Measurements from ENCODE around the gene ENDOG. TPM values are rescaled to one million over a fixed set of nuclear protein-coding genes. Genes with fewer than 3 reads are reported as not detected.
A peak's percentile ranks its signal among the peaks of the same experiment; 100 is the strongest.
"Not testable (repeated sequence)": the region's sequence is repeated elsewhere in the genome, so short reads cannot be mapped to it uniquely, and the experiment has no call there.

ENDOG gene
- total RNA-seq, 1 donor from 2014 or later: 37.5 TPM

DNA sequence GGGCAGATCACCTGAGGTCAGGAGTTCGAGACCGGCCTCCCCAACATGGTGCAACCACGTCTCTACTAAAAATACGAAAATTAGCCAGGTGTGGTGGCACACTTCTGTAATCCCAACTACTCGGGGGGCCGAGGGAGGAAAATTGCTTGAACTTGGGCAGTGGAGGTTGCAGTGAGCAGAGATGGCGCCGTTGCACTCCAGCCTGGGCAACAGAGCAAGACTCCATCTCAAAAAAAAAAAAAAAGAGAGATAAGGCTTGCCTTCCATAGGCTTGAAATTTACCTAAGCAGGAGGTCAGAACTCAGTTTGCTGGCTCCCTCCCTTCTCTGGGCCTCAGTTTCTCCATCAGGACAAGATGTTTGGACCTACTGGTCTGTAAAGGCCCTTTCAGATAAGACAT, 10.0 kb downstream of the ENDOG start:
- DNase-seq (ENCODE audit: low read depth, low spot score): no peak

GRCh38 chr9:128828719-128829452, 10.6 kb downstream of the ENDOG start:
- DNase-seq (ENCODE audit: low read depth, low spot score): no peak

DNA sequence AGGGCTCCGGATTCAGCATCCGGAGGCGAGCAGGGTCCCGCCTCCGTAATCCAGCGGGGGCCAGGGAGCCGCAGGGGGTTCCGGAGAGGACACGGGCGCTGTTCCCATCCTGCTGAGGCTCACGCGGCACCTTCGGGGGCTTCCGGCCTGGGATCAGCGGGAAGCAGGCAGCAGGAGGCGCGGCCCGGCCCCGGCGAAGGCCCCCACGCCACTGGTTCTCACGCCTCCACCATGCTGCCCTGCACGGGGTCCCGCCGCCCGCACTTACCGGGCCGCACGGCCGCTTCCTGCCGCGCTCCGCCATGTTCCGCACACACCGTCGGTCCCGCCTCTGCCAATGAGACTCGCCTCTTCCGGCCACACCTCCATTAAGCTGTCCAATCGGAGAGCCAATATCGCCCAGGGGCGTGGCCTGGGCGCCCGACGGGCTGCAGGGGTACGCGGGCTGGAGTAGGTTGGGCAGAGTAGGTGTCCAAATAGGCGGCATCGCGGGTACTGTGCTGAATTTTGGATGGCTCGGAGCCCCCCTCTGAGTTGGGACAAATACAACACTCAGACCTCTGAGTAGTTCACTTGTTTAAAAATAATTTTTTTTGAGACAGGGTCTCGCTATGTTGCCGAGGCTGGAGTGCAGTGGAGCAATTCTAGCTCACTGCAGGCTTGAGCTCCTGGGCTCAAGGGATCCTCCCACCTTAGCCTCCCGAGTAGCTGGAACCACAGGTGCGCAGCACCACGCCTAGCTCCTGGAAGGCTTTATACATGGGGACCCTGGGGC, 11.4 kb downstream of the ENDOG start, which contains the start of gene SPOUT1:
Gene SPOUT1, minus strand, starts transcription at position 318 of the 775 bp plus-strand sequence. Its CDS starts 14 bp downstream, at position 304.
- peak; percentile 52 for DNase-seq (ENCODE audit: low read depth, low spot score)

- DNase-seq (ENCODE audit: low read depth, low spot score): no peak
Measured at GRCh38 chr9:128833696-128834095, 15.4 kb downstream of the ENDOG start.

DNA sequence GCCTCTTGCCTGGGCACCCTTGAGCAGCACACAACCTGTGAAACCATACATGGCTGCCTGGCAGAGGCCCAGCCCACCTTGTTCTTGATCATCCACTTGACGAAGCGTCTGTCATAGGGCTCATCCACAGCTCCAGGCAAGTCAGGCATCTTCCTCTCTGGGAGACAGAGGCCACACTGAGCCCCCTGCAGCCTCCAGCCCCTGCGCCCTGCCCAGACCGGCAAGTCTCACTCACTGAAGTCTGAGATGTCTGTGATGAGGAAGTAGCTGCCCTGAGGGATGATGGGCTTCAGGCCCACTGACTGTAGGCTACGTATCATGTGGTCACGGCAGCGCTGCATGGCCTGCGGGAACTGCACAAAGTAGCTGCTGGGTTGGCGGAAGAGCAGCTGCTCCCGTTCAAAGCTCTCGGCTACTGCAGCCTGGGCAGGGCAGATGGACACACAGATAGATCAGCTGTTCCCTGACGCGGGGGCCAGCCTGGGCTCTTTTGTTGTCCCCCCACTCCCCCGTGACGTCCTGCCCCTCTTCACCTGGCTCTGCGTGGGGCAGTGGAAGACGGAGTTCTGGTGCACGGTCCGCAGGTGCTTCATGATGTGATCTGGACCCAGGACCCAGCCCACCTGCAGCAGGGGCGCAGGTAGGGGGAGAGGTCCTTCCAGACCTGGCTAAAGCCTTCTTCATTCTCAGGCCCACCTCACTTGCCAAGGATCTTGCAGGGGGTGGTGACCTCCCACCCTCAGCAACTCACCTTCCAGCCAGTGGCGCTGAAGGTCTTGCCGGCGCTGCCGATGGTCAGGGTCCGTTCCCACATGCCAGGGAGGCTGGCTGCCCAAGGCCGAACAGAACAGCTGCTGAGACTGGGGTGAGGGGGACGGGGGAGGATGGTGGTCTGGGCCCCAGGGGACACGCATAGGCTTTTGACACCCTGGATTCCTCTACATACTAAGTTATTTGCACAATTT, 17.2 kb downstream of the ENDOG start:
- DNase-seq (ENCODE audit: low read depth, low spot score): no peak

GRCh38 chr9:128836509-128837145, 18.3 kb downstream of the ENDOG start:
- DNase-seq (ENCODE audit: low read depth, low spot score): no peak

GRCh38 chr9:128838338-128838737, 20.0 kb downstream of the ENDOG start:
- no peak for DNase-seq (ENCODE audit: low read depth, low spot score)

DNA sequence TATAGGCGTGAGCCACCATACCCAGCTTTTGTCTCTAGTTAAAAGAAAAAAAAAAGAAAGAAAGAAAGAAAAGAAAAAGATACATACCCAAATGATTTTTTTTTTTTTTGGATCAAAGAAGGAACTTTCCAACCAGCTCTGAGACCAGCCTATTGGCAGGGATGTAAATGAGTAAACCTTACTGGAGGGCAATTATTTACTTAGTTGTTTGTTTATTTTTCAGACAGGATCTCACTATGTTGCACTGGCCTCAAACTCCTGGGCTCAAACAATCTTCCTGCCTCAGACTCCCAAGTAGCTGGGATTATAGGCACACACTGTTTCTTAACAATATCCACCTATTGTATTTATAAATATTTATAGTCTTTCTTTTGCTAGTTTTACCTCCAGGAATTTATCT, 22.2 kb downstream of the ENDOG start:
- DNase-seq (ENCODE audit: low read depth, low spot score): no peak

DNA sequence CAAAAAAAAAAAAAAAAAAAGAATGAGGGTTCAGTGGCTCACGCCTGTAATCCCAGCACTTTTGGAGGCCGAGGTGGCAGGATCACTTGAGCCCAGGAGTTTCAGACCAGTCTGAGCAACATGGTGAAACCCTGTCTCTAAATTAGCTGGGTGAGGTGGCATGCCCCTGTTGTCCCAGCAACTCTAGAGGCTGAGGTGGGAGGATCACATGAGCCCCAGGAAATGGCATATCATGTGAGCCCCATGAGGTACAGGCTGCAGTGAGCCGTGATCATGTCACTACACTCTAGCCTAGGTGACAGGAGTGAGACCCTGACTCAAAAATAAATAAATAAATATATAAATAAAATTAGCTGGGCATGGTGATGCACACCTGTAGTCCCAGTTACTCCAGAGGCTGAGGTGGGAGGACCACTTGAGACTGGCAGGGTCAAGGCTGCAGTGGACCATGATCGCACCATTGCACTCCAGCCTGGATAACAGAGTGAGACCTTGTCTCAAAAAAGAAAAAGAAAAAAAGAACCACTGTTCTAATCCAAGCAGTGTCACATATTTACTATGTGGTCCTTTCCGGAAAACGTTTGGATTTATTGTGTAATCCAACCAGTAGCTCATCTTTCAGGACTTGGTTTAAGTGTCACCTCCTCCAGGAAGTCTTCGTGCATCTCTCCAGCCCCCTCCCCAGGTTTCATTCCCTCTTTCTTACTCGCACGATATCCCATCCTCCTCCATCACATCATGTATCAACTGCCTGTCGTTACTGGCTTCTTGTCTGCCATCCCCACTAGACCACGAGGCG, 23.6 kb downstream of the ENDOG start:
- no peak for DNase-seq (ENCODE audit: low read depth, low spot score)

DNA sequence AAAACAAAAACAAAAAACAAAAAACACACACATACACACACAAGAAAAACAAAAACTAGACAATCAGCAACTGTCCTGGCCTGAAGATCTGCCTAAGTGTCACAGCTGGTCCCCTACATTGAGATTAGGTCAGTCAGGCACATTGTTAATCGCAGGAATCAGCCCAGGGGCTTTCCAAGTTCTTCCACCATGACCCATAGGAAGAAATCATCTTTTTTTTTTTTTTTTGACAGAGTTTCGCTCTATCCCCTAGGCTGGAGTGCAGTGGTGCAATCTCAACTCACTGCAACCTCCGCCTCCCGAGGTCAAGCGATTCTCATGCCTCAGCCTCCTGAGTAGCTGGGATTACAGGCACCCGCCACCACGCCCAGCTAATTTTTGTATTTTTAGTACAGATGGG, 24.9 kb downstream of the ENDOG start:
- DNase-seq (ENCODE audit: low read depth, low spot score): not testable (repeated sequence)

DNA sequence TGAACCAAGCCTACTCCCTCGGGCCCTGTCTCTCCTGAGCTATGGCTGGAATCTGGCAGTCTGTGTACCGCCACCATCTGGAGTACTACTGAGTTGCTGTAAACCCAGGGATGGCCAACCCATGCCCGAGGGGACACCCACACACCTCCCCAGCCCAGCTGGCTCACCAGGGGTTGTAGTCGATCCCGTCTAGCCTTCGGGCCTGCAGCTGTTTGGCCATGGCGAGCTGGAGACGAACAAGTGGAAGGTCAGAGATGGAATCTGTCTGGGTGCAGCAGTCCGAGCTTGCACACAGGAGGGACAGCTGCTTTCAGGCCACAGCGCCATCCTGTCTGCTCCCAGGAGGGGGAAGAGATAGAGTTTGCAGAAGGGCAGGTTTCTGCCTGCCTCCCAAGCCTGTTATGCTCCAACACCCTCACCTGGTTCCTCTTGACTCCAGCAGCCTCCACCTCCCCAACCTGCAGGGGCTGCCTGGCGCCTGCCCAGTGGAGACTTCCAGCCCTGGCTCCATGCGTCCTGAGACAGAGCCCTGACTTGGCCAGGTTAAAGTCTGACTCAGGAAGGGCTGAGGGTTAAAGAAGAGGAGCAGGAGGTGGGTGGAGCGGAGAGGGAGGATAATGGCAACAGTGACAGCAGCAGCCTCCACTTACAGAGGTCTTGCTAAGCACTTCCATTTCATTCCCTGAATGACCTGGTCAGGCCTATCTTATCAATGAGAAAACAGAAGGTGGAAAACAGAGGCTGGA, 27.1 kb downstream of the ENDOG start:
- no peak for DNase-seq (ENCODE audit: low read depth, low spot score)

DNA sequence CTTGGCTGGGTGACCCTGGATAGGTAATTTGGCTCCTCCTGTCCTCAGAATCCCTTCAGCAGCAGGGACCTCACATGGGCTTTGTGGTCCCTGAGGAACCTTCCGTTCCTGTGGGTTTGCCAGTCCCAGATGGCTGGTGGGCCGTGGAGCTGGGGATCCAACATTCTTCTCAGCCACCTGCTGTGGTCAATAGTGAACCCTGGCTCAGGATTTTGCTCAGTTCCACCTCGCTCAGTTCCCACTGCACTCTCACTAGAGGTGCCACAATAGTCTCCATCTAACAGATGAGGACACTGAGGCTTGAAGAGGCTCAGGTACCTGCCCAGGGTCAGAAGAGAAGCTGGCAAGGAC, 28.4 kb downstream of the ENDOG start:
- DNase-seq (ENCODE audit: low read depth, low spot score): no peak

DNA sequence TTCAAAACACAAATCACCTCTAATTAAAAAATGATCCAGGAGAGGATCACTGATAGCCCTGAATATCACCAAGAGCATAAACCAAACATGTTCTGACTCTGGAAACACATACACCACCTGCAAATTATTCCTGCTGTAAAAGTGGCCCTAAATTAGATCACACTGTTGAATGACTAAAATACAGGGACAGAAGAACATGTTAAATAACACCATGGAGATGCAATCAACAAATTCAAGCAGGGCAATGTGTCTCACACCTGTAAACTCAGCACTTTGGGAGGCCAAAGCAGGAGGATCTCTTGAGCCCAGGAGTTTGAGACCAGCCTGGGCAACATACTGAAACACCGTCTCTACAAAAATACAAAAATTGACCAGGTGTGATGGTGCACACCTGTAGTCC, 29.5 kb downstream of the ENDOG start:
- DNase-seq (ENCODE audit: low read depth, low spot score): no peak

DNA sequence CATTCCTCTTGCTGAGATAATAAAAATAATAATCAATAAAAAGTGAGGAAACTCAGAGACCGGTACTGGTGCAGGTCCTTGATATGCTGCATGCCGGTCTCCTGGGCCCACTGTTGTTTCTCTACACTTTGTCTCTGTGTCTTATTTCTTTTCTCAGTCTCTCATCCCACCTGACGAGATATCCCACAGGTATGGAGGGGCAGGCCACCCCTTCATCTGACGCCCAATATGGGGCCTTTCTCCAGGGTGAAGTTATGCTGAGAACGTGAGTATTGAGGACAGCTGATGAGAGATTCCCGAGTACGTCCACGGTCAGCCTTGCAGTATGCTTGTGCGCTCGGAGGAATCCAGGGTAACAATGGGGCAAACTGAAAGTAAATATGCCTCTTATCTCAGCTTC, 32.7 kb downstream of the ENDOG start:
- not testable (repeated sequence) for DNase-seq (ENCODE audit: low read depth, low spot score)

- not testable (repeated sequence) for DNase-seq (ENCODE audit: low read depth, low spot score)
Measured at GRCh38 chr9:128851779-128852600, 33.7 kb downstream of the ENDOG start.

DNA sequence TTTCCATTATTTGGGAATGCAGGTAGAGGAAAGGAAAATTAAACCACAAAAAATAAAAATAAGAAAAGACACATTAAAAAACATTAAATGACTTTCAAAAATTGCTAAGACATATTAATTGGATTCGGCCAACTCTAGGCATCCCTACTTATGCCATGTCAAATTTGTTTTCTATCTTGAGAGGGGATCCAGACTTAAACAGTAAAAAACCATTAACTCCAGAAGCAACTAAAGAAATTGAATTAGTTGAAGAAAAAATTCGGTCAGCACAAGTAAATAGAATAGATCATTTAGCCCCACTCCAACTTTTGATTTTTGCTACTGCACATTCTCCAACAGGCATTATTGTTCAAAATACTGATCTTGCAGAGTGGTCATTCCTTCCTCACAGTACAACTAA, 34.3 kb downstream of the ENDOG start:
- not testable (repeated sequence) for DNase-seq (ENCODE audit: low read depth, low spot score)

DNA sequence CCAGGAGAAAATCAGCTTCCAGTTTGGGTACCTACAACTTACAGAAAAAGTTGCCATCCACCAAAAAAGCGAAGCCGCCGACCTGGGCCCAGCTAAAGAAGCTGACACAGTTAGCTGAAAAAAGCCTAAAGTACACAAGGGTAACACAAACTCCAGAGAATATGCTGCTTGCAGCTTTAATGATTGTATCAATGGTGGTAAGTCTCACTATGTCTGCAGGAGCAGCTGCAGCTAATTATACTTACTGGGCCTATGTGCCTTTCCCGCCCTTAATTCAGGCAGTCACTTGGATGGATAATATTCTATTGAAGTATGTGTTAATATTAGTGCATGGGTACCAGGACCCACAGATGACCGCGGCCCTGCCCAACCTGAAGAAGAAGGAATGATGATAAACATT, 36.2 kb downstream of the ENDOG start:
- not testable (repeated sequence) for DNase-seq (ENCODE audit: low read depth, low spot score)

GRCh38 chr9:128858476-128858875, 40.2 kb downstream of the ENDOG start:
- DNase-seq (ENCODE audit: low read depth, low spot score): not testable (repeated sequence)

DNA sequence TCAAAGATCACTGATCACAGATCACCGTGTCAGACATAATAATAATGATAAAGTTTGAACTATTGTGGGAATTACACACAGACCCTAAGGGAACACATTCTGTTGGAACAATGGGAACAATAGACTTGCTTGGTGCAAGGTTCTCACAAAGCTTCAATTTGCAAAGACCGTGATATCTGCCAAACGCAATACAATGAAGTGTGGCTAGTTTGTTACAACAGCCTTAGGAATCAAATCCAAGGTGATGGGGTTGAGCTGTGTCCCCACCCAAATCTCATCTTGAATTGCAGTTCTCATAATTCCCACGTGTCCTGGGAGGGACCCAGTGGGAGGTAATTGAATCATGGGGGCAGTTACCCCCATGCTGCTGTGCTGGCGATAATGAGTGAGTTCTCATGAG, 42.6 kb downstream of the ENDOG start:
- no peak for DNase-seq (ENCODE audit: low read depth, low spot score)
